Measurements from ENCODE around the gene BTBD2. TPM values are rescaled to one million over a fixed set of nuclear protein-coding genes. Genes with fewer than 3 reads are reported as not detected.

Gene BTBD2
- total RNA-seq, 2 donors from 2014 or later, result 24.6 to 60.8 TPM

DNA sequence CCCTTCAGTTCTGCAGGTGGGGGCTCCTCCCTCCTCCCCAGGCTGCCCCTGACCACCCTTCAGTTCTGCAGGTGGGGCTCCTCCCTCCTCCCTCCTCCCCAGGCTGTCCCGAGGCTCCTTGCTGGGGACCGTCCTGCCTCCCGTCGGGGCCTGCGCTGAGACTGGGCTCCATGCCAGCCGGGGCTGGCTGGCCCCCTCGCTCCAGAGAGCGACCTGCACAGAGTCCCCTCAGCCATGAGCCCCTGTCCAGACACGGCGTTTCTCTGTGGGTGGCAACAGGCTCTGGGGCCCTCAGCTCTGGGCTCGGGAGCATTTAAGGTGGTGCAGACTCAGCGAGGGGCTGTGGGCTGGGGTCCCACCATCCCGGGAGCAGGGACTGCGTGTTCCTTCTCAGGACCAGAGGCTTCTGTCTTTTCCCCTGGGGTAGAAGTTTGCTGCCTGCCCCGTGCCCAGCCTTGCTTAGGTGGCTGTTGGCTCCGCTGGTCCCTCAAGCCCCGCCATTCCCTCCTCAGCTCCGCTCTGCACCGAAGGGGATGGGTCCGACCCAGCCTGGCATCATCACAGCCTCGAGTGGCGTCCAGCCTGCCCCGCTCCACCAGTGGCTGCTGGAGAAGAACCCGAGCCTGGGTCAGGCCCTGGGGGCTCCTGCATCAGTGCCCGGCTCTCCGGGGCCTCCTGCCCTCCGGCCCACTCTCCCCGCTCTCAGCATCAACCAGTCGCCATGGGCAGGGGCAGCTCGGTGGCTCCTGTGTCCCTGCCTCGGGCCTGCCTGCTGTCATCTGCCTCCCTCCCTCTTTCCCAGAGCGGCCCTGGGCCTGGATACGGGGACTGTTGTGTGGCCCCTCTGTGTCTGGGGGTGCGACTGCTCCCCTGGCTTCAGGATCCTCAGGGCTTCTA lies 47.0 kb downstream of the BTBD2 start:
- DNase-seq (ENCODE audit: low spot score in 2 of 2) (no peak), ATAC-seq (no peak)
- Mint-ChIP-seq H3K27ac (no peak overlapping the region), H3K36me3 (no peaks in the 10 kb centered on the region), H3K9me3 (no peaks in the 10 kb centered on the region)

DNA sequence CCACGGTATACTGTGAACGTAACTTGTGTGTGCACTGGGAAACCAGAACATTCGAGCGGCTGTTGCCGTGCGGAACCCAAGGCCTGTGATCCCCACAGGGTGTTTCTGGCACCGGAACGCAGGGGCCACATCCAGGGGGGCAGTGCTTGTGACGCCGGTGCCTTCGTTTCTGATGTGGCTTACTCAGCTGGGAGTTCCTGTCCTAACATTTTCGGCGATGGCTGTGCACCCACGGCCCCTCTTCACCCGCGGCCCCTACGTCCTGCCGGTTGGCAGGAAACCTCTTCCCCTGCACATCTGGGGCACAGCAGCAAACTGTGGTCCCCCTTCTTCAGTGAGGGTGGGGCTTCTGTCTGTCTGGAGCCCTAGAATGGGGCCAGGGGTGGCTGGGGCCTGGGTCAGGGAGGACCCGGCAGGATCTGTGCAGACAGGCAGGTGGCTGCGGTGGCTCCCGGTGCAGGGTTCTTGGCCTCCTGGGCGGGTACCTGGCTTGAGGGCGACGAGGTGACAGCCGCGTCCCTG lies 48.4 kb downstream of the BTBD2 start:
- no peaks in the 10 kb centered on the region for H3K36me3 Mint-ChIP-seq
- no peak overlapping the region for H3K27ac Mint-ChIP-seq
- ATAC-seq (peak; percentile 36 to 38), DNase-seq (ENCODE audit: low spot score in 2 of 2) (no peak)
- H3K9me3 Mint-ChIP-seq, result no peaks in the 10 kb centered on the region

- DNase-seq (ENCODE audit: low spot score in 2 of 2) (no peak), ATAC-seq (no peak)
- Mint-ChIP-seq H3K27ac (no peak overlapping the region), H3K9me3 (no peaks in the 10 kb centered on the region), H3K36me3 (no peaks in the 10 kb centered on the region)
These were observed 52.8 kb downstream of the BTBD2 start for GRCh38 chr19:1962674-1963073.

- peak overlapping the region in 1 of 2 donors; percentile 65 for H3K27ac Mint-ChIP-seq
- H3K9me3 Mint-ChIP-seq, result no peaks in the 10 kb centered on the region
- DNase-seq (ENCODE audit: low spot score in 2 of 2) (no peak), ATAC-seq (no peak)
- no peaks in the 10 kb centered on the region for H3K36me3 Mint-ChIP-seq
These were observed 54.3 kb downstream of the BTBD2 start for GRCh38 chr19:1961000-1961883.

DNA sequence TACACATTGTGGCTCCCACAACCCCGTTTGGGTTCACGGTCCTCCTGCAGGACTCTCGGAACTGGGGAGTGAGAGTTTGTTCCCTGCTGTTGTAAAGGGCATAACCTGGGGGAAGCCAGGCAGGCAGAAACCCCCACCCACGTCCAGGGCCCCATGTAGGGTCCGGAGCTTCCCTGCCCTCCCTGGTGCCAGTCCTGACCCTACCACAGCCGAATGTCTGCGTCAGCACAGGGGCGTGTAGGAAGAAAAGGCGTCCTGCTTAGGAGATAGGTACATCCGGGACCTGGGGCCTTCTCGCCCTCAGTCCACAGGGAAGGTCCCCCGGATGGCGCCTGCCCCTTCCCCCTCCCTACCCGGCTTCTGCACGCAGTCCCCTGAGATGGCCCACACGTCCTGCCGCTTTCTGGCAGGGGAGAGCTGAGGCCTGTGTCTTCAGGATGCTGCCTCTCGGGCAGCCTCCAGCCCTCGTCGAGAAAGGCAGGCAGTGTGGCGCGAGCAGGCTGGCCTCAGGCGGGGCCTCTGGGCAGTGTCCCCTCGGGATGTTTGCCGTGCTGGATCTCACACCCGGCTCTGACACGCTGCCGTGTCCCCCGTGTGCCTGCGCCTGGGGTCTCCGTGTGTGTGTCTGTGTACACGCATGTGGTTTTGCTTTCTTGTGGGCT lies 55.5 kb downstream of the BTBD2 start:
- ATAC-seq, result no peak
- no peak overlapping the region for H3K27ac Mint-ChIP-seq

GRCh38 chr19:1957562-1958248 lies 57.8 kb downstream of the BTBD2 start:
- no peak for DNase-seq (ENCODE audit: low spot score in 2 of 2)
- H3K9me3 Mint-ChIP-seq, result no peaks in the 10 kb centered on the region
- no peak for ATAC-seq
- no peaks in the 10 kb centered on the region for H3K36me3 Mint-ChIP-seq
- no peak overlapping the region for H3K27ac Mint-ChIP-seq

More for the DNA sequence above, 55.5 kb downstream of the BTBD2 start:
- DNase-seq (ENCODE audit: low spot score in 2 of 2), result no peak
- Mint-ChIP-seq H3K36me3 (no peaks in the 10 kb centered on the region), H3K9me3 (no peaks in the 10 kb centered on the region)

DNA sequence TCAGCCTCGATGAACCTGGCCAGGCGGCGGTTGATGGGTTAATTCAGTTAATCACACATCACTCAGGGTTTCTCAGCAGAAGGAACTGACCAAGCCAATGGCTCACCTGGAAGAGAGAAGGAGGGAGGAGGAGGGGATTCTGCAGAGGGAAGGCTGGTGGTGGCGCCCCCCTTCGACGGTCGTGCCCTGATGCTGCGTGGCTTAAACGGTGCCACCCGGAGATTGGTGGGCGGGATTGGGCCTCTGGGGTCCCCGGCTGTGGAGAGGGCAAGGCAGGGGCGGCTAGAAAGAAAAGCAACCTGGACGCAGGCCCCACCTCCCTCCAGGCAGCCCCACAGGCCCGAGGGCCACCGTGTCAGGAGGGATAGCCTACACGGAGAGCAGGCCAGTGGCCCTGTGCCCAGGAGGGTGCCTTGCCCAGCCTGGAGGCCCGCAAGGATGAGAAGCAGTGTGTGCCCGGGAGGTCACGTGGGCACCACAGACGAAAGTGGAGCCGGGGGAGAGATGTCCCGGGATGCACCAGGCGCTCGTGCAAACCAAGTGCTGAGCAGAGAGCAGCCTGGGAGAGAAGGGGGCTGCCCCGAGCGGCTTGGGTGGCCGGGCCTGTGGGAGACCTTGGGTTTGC lies 58.5 kb downstream of the BTBD2 start:
- ATAC-seq (no peak), DNase-seq (ENCODE audit: low spot score in 2 of 2) (no peak)
- H3K27ac Mint-ChIP-seq, result peak overlapping the region in 1 of 2 donors; percentile 61
- H3K9me3 Mint-ChIP-seq, result no peaks in the 10 kb centered on the region
- no peaks in the 10 kb centered on the region for H3K36me3 Mint-ChIP-seq

DNA sequence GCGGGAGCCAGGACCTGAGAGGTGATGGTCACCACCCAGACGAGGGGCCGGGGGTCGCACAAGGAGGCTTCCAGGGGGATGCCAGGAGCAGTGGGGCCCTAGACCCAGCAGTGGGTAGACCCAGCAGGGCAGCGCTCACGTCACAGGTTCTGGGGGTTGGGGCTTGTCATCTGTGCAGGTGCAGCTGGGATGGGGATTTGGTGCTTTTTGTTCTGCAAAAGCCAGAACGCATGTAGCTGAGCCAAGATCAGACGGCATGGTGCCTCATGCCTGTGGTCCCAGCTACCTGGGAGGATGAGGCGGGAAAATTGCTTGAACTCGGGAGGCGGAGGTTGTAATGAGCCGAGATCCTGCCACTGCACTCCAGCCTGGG lies 59.4 kb downstream of the BTBD2 start:
- Mint-ChIP-seq H3K36me3 (no peaks in the 10 kb centered on the region), H3K9me3 (no peaks in the 10 kb centered on the region), H3K27ac (no peak overlapping the region)
- ATAC-seq (no peak), DNase-seq (ENCODE audit: low spot score in 2 of 2) (no peak)

DNA sequence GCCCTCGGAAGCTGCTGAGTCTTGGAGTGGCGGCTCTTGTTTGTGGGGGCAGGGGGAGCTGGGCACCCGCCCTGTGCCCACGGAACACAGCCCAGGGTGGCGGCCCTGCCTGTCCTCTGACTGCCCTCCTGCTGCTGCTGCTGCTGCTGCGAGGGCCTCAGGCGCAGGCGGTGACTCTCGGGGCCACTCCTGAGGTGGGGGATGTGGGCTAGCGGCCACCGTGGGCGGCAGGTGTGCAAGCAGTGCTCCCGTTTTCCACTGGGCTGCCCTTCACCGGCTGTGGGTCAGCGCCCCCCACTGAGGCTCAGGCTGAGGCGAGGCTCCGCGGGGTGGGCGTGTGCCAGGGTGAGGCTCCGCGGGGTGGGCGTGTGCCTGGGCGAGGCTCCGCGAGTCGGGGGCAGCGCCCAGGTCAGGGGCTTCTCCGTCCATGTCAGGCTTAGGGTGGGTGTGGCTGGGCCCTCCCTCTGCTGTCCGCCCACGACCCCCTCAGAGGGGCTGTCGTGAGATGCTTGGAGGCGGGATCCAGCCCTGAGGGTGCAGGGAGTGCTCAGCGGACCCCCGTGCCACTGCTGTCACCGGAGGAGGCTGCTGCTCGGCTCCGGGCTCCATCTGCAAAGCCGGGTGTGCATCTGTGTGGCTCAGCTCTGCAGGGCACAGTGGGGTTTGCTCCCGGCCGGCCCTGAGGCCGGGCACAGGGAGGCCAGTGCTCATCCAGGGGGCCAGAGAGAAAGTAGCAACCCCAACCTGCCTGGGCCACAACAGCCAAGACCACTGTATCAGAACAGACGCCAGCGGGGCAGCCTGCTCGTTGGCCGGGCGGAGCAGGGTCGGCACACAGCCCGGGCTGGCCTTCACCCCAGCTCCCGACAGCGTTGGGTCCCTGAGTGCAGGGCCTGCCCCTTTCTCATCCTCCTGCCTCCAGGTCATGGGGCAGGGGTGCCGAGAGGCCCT lies 60.1 kb downstream of the BTBD2 start:
- peak in 1 of 2 donors; percentile 32 for ATAC-seq

GRCh38 chr19:1954532-1954933 lies 61.0 kb downstream of the BTBD2 start:
- ATAC-seq, result no peak
- no peaks in the 10 kb centered on the region for H3K9me3 Mint-ChIP-seq
- no peaks in the 10 kb centered on the region for H3K36me3 Mint-ChIP-seq
- DNase-seq (ENCODE audit: low spot score in 2 of 2), result no peak
- H3K27ac Mint-ChIP-seq, result no peak overlapping the region

More for the DNA sequence above, 60.1 kb downstream of the BTBD2 start:
- Mint-ChIP-seq H3K36me3 (no peaks in the 10 kb centered on the region), H3K27ac (peak overlapping the region in 1 of 2 donors; percentile 53), H3K9me3 (no peaks in the 10 kb centered on the region)
- DNase-seq (ENCODE audit: low spot score in 2 of 2), result no peak

DNA sequence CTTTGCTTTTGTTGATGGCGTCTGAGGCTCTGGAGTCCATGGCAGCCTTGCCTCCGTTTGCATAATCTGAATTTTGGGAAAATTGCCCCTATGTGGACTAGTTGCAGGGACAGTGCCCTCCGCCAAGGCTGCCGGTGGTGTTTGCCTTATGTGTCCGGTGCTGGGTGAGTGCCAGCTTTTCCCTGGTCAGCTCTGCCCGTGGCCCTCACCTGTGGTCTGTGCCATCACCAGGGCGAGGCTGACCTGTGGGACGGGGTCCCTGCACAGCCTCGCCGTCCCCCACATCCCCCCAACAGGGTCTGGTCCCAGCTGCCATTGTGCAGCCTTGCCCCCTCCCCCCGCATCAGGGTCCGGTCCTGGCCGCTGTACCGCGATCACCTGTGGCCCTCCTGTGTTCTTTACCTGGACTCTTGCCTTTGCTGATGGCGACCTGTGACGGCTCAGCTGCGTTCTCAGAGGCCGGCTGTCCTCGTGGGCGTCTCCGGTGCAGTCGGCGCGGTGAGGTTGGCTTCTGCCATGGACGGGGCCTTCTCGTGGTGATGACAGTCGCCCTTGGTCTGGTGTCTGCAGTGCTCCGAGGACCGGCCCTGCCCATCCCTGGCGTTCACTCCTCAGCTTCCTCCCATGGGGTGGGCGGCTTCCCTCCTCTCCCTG lies 61.9 kb downstream of the BTBD2 start:
- H3K36me3 Mint-ChIP-seq, result no peaks in the 10 kb centered on the region
- H3K27ac Mint-ChIP-seq, result no peak overlapping the region
- ATAC-seq, result no peak
- no peak for DNase-seq (ENCODE audit: low spot score in 2 of 2)
- H3K9me3 Mint-ChIP-seq, result no peaks in the 10 kb centered on the region

DNA sequence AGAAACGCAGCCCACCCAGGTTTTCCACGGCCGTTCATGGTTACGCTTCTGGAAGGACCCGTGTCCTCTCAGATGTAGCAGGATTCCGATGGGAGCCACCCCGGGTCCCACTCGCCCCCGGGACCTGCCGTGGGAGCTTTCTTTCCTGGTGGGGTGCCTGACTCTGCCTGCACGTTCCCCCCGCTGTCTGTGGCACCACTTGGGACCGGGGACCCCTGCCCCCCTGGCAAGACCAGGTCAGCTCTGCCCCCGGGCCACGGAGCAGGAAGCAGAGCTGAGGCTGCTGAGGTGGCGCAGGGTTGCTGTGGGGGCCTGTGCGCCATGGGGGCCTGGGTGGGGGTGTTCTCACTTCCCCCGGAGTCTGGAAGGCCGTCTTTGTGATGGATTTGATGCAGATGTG lies 62.5 kb downstream of the BTBD2 start:
- H3K27ac Mint-ChIP-seq, result no peak overlapping the region
- no peak for ATAC-seq
- H3K9me3 Mint-ChIP-seq, result no peaks in the 10 kb centered on the region
- DNase-seq (ENCODE audit: low spot score in 2 of 2), result no peak
- no peaks in the 10 kb centered on the region for H3K36me3 Mint-ChIP-seq

DNA sequence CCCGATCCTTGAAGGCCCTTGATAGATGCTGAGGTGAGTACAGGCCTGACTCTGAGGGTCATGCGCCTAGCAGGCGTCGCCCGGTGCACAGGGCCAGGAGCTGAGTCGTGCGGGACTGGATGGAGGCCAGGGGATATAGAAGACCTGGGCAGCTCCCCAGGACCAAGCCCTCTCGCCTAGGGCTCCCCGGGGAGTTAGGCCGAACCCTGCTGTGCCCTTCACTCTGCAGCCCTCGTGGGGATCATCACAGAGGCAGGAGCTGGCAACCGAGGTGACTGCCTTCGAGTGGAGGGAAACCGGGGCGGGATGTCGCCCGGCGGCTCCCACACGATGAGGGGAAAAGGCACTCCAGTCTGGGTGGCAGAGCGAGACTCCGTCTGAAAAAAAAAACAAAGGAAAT lies 62.9 kb downstream of the BTBD2 start:
- DNase-seq (ENCODE audit: low spot score in 2 of 2), result no peak
- Mint-ChIP-seq H3K9me3 (no peaks in the 10 kb centered on the region), H3K36me3 (no peaks in the 10 kb centered on the region), H3K27ac (no peak overlapping the region)
- no peak for ATAC-seq

GRCh38 chr19:1950640-1951039 lies 64.9 kb downstream of the BTBD2 start:
- DNase-seq (ENCODE audit: low spot score in 2 of 2) (no peak), ATAC-seq (no peak)
- no peaks in the 10 kb centered on the region for H3K36me3 Mint-ChIP-seq
- no peaks in the 10 kb centered on the region for H3K9me3 Mint-ChIP-seq
- H3K27ac Mint-ChIP-seq, result no peak overlapping the region
